ENCODE data around the gene TRAPPC3.

TRAPPC3 gene

DNA sequence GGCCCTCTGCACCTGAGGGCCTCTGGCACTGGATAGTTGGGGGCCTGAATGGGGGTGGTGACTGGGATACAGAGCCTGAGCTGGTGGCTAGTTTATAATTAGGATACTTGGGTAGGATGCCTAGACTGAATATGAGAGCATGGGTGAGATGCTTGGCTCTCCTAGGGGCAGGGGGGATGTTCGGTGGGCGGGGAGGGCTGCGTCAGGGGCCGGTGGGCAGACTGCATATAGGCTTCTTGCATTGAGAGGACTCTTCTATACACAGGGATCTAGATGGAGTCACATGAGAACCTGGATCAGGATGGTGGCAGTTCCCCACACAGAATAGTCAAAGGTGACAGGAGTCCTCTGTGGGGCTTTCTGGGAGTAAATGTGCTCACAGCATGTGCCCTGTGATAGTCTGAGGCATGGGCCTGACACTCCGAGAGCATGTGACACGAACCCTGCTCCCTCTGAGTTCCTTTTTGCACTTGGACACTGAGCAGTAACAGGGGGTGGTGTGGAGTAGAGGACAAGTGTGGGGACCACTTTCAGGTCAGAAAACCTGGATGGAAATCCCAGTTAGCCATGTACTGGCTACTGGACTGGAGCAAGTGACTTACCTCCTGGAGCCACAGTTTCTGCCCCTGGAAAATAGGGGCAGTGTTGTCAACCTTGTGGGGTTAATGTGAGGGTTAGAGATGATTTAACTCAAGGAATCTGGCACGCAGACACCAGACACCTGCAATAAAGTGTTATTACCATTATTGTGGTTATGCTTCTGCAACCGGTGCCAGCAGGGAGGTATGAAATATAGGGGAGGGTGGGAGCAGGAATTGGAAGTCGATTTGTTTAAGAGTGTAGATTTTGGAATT, 8.9 kb upstream of the TRAPPC3 start:
- peak overlapping the region; percentile 100 for H3K4me3 ChIP-seq
- H3K27ac ChIP-seq: peak overlapping the region; percentile 99
- peaks cover 81% of the 10 kb centered on the region for H3K4me1 ChIP-seq

DNA sequence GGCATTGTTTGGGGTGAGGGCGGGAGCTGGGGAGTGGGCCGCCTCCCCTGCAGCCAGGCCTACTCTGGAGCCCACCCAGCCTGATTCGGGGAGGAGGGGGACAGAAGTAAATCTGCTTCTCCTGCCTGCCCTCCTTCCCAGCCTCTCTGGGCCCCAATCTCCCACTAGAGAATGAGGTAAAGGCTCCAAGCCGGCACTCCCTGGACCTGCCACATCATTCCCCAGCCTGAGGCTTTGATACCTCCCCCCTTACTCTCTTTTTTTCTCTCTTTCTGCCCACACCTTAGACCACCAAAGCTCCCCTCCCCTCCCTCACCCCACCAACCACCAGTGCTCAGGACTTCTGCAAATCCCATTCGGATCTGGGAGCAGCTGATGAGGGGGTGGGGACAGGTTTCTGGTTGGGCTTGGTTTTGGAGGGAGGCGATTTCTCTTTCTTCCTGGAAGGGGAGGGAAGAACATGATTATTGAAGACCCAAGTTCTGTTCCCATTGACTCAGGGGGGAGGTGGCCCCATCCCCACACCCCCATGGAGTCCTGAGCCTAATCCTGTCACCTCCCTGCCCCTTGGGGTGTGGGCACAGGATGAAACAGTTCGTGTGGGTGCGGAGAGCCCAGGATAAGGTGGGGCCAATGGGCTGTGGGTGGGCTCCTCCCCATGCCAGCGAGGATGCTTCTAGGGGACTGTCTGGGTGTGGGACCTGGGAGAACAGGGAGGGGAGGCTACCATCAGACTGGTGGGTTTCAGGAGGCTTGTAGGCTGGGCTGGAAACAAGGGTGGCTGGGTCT, 8.0 kb upstream of the TRAPPC3 start:
- no peak for TF ChIP-seq Cebpa-rat (IDR thresholded peaks at IDR 0.05)
- Histone ChIP-seq H3K4me2 (peak overlapping the region; percentile 99), H3K36me3 (peaks cover 13% of the 10 kb centered on the region; the same call in 1 of the 2 replicates), H3K4me3 (peak overlapping the region; percentile 100), H4K20me1 (peaks cover 54% of the 10 kb centered on the region), H3K9me3 (no peaks in the 10 kb centered on the region), H3K4me1 (peaks cover 81% of the 10 kb centered on the region), H3K27ac (peak overlapping the region; percentile 99), H3K27me3 (no peaks in the 10 kb centered on the region), H3K9ac (peak overlapping the region; percentile 99)

More for the DNA sequence above, 8.9 kb upstream of the TRAPPC3 start:
- Histone ChIP-seq H3K9ac (peak overlapping the region; percentile 99), H3K27me3 (no peaks in the 10 kb centered on the region), H3K36me3 (peaks cover 21% of the 10 kb centered on the region; the same call in 1 of the 2 replicates), H3K4me2 (peak overlapping the region; percentile 99), H4K20me1 (peaks cover 63% of the 10 kb centered on the region), H3K9me3 (no peaks in the 10 kb centered on the region)
- TF ChIP-seq Cebpa-rat (IDR thresholded peaks at IDR 0.05): no peak

GRCh38 chr1:36156329-36157114, 7.2 kb upstream of the TRAPPC3 start:
- Histone ChIP-seq H3K4me2 (peak overlapping the region; percentile 99), H3K4me1 (peaks cover 81% of the 10 kb centered on the region), H4K20me1 (peaks cover 46% of the 10 kb centered on the region), H3K9me3 (no peaks in the 10 kb centered on the region), H3K4me3 (peak overlapping the region; percentile 100), H3K27ac (peak overlapping the region; percentile 99), H3K27me3 (no peaks in the 10 kb centered on the region), H3K36me3 (peaks cover 11% of the 10 kb centered on the region; the same call in 1 of the 2 replicates), H3K9ac (peak overlapping the region; percentile 99)
- TF ChIP-seq Cebpa-rat (IDR thresholded peaks at IDR 0.05): no peak

DNA sequence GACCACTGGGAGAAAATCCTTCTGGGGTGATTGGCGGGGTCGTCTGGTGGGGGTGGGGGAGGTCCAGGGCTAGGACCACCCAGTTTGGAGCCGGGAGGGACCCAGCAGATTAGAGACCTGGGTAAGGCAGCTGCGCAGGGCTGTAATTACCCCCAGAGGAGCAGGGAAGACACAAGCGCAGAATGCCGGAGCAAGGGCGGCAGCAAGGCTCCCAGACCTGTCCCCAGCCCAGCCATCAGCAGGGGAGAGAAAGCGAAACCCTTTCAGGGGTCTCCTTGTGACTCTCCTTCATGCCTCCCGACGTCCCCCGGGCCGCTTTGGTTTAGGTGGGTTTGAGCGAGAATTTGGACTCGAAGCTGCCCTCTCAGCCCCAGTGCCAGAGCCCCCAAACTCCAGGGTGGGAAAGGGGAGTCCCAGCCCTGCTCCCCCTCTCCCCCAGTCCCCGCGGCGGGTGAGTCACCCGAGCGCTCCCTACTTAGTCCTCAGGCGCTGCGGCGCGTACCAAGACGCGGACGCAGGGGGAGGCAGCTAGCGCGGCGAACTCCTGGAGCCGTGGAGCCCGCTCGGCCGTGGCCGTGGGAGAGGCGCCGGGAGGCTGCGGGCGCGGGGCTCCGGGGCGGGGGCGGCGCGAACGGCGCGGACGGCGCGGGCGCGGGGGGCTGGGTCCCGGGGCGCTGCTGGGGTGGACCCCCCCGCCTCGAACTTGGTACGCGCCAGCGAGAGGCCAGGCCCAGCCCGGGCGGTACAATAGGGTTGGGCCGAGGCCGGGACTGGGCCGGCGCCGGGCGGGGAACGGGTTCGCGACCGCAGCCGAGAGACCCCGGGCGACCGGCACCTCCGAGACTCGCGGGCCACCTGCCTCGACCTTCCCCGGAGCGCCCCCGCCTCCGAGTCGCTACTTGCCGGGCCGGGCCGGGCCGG, 6.4 kb upstream of the TRAPPC3 start, which contains the start of gene MAP7D1:
Gene MAP7D1 (plus strand): TSS at position 753 of the 921 bp plus-strand sequence. CDS start 258 bp downstream, outside the sequence.
- H3K27ac ChIP-seq: peak within 1 kb of the TSS; percentile 99

GRCh38 chr1:36154765-36155407, 5.6 kb upstream of the TRAPPC3 start:
- Histone ChIP-seq H3K27me3 (no peaks in the 10 kb centered on the region), H4K20me1 (peaks cover 30% of the 10 kb centered on the region), H3K36me3 (peaks cover 11% of the 10 kb centered on the region; the same call in 1 of the 2 replicates), H3K4me3 (peak overlapping the region; percentile 100), H3K4me1 (peaks cover 81% of the 10 kb centered on the region), H3K4me2 (peak overlapping the region; percentile 99), H3K9me3 (no peaks in the 10 kb centered on the region), H3K9ac (peak overlapping the region; percentile 99), H3K27ac (peak overlapping the region; percentile 99)
- TF ChIP-seq Cebpa-rat (IDR thresholded peaks at IDR 0.05): no peak

More for the DNA sequence above, 6.4 kb upstream of the TRAPPC3 start, which contains the start of gene MAP7D1:
- H3K27me3 ChIP-seq: no peaks in the 10 kb centered on the region
- peak within 1 kb of the TSS; percentile 100 for H3K4me3 ChIP-seq
- H3K9ac ChIP-seq: peak within 1 kb of the TSS; percentile 99
- H4K20me1 ChIP-seq: peaks cover 37% of the 10 kb centered on the region
- peak within 1 kb of the TSS; percentile 99 for H3K4me2 ChIP-seq
- H3K4me1 ChIP-seq: peaks cover 81% of the 10 kb centered on the region
- peaks cover 11% of the 10 kb centered on the region; the same call in 1 of the 2 replicates for H3K36me3 ChIP-seq
- no peaks in the 10 kb centered on the region for H3K9me3 ChIP-seq
- no peak for TF ChIP-seq Cebpa-rat (IDR thresholded peaks at IDR 0.05)

- H3K4me1 ChIP-seq: peaks cover 78% of the 10 kb centered on the region
- peaks cover 24% of the 10 kb centered on the region for H4K20me1 ChIP-seq
- peak overlapping the region; percentile 99 for H3K4me2 ChIP-seq
- peaks cover 5% of the 10 kb centered on the region; the same call in 1 of the 2 replicates for H3K36me3 ChIP-seq
- H3K9me3 ChIP-seq: no peaks in the 10 kb centered on the region
- H3K4me3 ChIP-seq: no peak overlapping the region
- TF ChIP-seq Cebpa-rat (IDR thresholded peaks at IDR 0.05): no peak
- H3K27ac ChIP-seq: peak overlapping the region; percentile 99; the same call in 1 of the 2 replicates
- peak overlapping the region; percentile 1; the same call in 1 of the 2 replicates for H3K9ac ChIP-seq
- no peaks in the 10 kb centered on the region for H3K27me3 ChIP-seq
Measured at GRCh38 chr1:36154335-36154734, 5.0 kb upstream of the TRAPPC3 start.

DNA sequence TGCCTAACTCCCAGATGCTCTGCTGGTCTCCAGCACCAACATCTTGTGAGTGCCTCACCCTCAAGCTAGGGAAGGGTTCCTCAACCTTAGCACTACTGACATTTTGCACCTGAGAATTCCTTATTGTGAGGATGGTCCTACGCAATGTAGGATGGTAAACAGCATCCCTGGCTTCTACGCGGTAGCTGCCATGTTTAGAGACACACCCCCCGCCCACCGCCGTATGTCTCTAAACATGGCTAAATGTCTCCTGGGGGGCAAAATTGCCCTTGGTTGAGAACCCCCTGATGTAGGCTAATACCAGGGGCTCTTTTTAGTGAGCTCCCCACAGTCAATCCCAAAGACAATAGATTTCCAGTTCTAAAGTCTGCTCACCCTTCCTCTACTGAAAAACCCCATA, 4.2 kb upstream of the TRAPPC3 start:
- H3K9ac ChIP-seq: no peak overlapping the region
- peaks cover 16% of the 10 kb centered on the region for H4K20me1 ChIP-seq
- H3K36me3 ChIP-seq: no peaks in the 10 kb centered on the region
- H3K4me1 ChIP-seq: peaks cover 73% of the 10 kb centered on the region
- H3K27me3 ChIP-seq: no peaks in the 10 kb centered on the region
- H3K27ac ChIP-seq: no peak overlapping the region
- H3K4me2 ChIP-seq: peak overlapping the region; percentile 86
- no peaks in the 10 kb centered on the region for H3K9me3 ChIP-seq
- TF ChIP-seq Cebpa-rat (IDR thresholded peaks at IDR 0.05): no peak
- H3K4me3 ChIP-seq: no peak overlapping the region

GRCh38 chr1:36151845-36152203, 2.5 kb upstream of the TRAPPC3 start:
- Histone ChIP-seq H4K20me1 (0 out of 2 replicates have a peak, but pooled peaks cover 7% of the 10 kb centered on the region), H3K4me2 (peak overlapping the region; percentile 86), H3K36me3 (peaks cover 6% of the 10 kb centered on the region), H3K27ac (peak overlapping the region; percentile 77), H3K9me3 (no peaks in the 10 kb centered on the region), H3K9ac (peak overlapping the region; percentile 68), H3K4me3 (peak overlapping the region; percentile 43; the same call in 1 of the 2 replicates), H3K27me3 (no peaks in the 10 kb centered on the region), H3K4me1 (peaks cover 76% of the 10 kb centered on the region)
- no peak for TF ChIP-seq Cebpa-rat (IDR thresholded peaks at IDR 0.05)

Data from BLaER1 (cell line).